Trophoblast cell (in vitro differentiated cells and primary cell): ENCODE measurements around the gene USP44.
"Not testable (repeated sequence)": the region's sequence is repeated elsewhere in the genome, so short reads cannot be mapped to it uniquely, and the experiment has no call there.

ENCODE experiments used
- DNase-seq, 2 donors: peaks; one replicate each; pipeline ENCODE4 v3.0.0-alpha.2; 2016
- H2AFZ ChIP-seq: 2 replicates; pipeline ENCODE4 v1.6.1; 2013; ENCODE audit warnings: low read length, moderate library complexity, mild to moderate bottlenecking; ENCODE audit not compliant: insufficient read depth, poor library complexity
- H2AK5ac ChIP-seq: 2 replicates; pipeline ENCODE4 v1.6.1; 2013; ENCODE audit warnings: mild to moderate bottlenecking, low read length
- H2BK120ac ChIP-seq: 2 replicates; pipeline ENCODE4 v1.6.1; 2013; ENCODE audit warnings: low read length, mild to moderate bottlenecking, moderate library complexity; ENCODE audit not compliant: insufficient read depth, poor library complexity
- H2BK12ac ChIP-seq: 2 replicates; pipeline ENCODE4 v1.6.1; 2013; ENCODE audit warnings: mild to moderate bottlenecking, low read length, moderate library complexity
- H2BK5ac ChIP-seq: 2 replicates; pipeline ENCODE4 v1.6.1; 2013; ENCODE audit warnings: low read length, low read depth, moderate library complexity, mild to moderate bottlenecking; ENCODE audit not compliant: poor library complexity
- H3K14ac ChIP-seq: 2 replicates; pipeline ENCODE4 v1.6.1; 2013; ENCODE audit warnings: mild to moderate bottlenecking, low read length
- H3K18ac ChIP-seq: 2 replicates; pipeline ENCODE4 v1.6.1; 2013; ENCODE audit warnings: mild to moderate bottlenecking, low read length
- H3K23ac ChIP-seq: 2 replicates; pipeline ENCODE4 v1.6.1; 2013; ENCODE audit warnings: low read length
- H3K27ac ChIP-seq: 2 replicates; pipeline ENCODE4 v1.5.1; 2013; ENCODE audit warnings: low read depth, mild to moderate bottlenecking, inconsistent platforms, low read length, moderate library complexity
- H3K27me3 ChIP-seq: 2 replicates; pipeline ENCODE4 v1.6.1; 2013; ENCODE audit warnings: inconsistent platforms, mild to moderate bottlenecking, low read length, moderate library complexity; ENCODE audit not compliant: insufficient read depth
- H3K36me3 ChIP-seq, 2 experiments: 1 replicate in 1 of 2; 2 replicates in 1 of 2; pipeline ENCODE4 v1.6.1; 2013; ENCODE audit warnings: low read length in 2 of 2, mild to moderate bottlenecking in 2 of 2, moderate library complexity in 1 of 2; ENCODE audit not compliant: insufficient read depth in 2 of 2, control insufficient read depth in 1 of 2
- H3K4ac ChIP-seq: 2 replicates; pipeline ENCODE4 v1.6.1; 2013; ENCODE audit warnings: low read depth, mild to moderate bottlenecking, low read length, moderate library complexity
- H3K4me1 ChIP-seq, 2 experiments: 1 replicate in 1 of 2; 2 replicates in 1 of 2; pipeline ENCODE4 v1.6.1; 2013; ENCODE audit warnings: low read length in 2 of 2, mild to moderate bottlenecking in 2 of 2, moderate library complexity in 1 of 2; ENCODE audit not compliant: insufficient read depth in 2 of 2, control insufficient read depth in 1 of 2
- H3K4me2 ChIP-seq: 2 replicates; pipeline ENCODE4 v1.6.1; 2013; ENCODE audit warnings: inconsistent platforms, mild to moderate bottlenecking, low read length, moderate library complexity
- H3K4me3 ChIP-seq: 2 replicates; pipeline ENCODE4 v1.5.1; 2013; ENCODE audit warnings: mild to moderate bottlenecking, low read depth, low read length, inconsistent platforms
- H3K79me1 ChIP-seq: one replicate; pipeline ENCODE4 v1.6.1; 2013; ENCODE audit warnings: low read length
- H3K79me2 ChIP-seq: 2 replicates; pipeline ENCODE4 v1.6.1; 2013; ENCODE audit warnings: low read length, mild to moderate bottlenecking; ENCODE audit not compliant: control insufficient read depth, insufficient read depth, poor library complexity
- H3K9ac ChIP-seq: 2 replicates; pipeline ENCODE4 v1.6.1; 2013; ENCODE audit warnings: mild to moderate bottlenecking, low read length
- H3K9me3 ChIP-seq: 2 replicates; pipeline ENCODE4 v1.6.1; 2013; ENCODE audit warnings: low read depth, mild to moderate bottlenecking, control low read depth, inconsistent platforms, low read length; ENCODE audit not compliant: insufficient read depth
- H4K12ac ChIP-seq: 2 replicates; pipeline ENCODE4 v1.6.1; 2013; ENCODE audit warnings: low read depth, mild to moderate bottlenecking, low read length, moderate library complexity
- H4K8ac ChIP-seq: 2 replicates; pipeline ENCODE4 v1.6.1; 2013; ENCODE audit warnings: low read depth, mild to moderate bottlenecking, low read length, moderate library complexity
- H4K91ac ChIP-seq: one replicate; pipeline ENCODE4 v1.6.1; 2013; ENCODE audit warnings: low read depth, mild to moderate bottlenecking, low read length, moderate library complexity
- WGBS: extraction: QIAGEN DNeasy Blood & Tissue Kit; methylation state at CpG from one replicate; pipeline ENCODE4 v1.1.7; 2013; ENCODE audit warnings: missing lambda C conversion rate; ENCODE audit not compliant: insufficient read length, insufficient coverage; ENCODE audit errors: extremely low coverage; 5-methylcytosine and 5-hydroxymethylcytosine counted together

Gene USP44

GRCh38 chr12:95484524-95484923 lies 66.8 kb downstream of the USP44 start:
- no peaks in the 10 kb centered on the region for H3K79me1 ChIP-seq
- H3K27me3 ChIP-seq, result no peaks in the 10 kb centered on the region
- H2BK12ac ChIP-seq, result no peak overlapping the region
- no peaks in the 10 kb centered on the region for H3K4me1 ChIP-seq
- no peak overlapping the region for H2AK5ac ChIP-seq
- no peak overlapping the region for H3K18ac ChIP-seq
- H3K4ac ChIP-seq, result no peak overlapping the region
- no peaks in the 10 kb centered on the region for H3K79me2 ChIP-seq
- H3K27ac ChIP-seq, result no peak overlapping the region
- H4K12ac ChIP-seq, result no peak overlapping the region
- peaks cover 6 to 7% of the 10 kb centered on the region in 2 experiments for H3K36me3 ChIP-seq
- no peak for DNase-seq
- no peak overlapping the region for H3K4me2 ChIP-seq
- H4K91ac ChIP-seq, result no peak overlapping the region
- H3K4me3 ChIP-seq, result no peak overlapping the region
- H3K9ac ChIP-seq, result no peak overlapping the region
- H3K9me3 ChIP-seq, result no peaks in the 10 kb centered on the region
- no peak overlapping the region for H3K23ac ChIP-seq
- no peak overlapping the region for H2AFZ ChIP-seq
- H3K14ac ChIP-seq, result no peak overlapping the region
- no peak overlapping the region for H2BK120ac ChIP-seq
- H4K8ac ChIP-seq, result no peak overlapping the region
- H2BK5ac ChIP-seq, result no peak overlapping the region

DNA sequence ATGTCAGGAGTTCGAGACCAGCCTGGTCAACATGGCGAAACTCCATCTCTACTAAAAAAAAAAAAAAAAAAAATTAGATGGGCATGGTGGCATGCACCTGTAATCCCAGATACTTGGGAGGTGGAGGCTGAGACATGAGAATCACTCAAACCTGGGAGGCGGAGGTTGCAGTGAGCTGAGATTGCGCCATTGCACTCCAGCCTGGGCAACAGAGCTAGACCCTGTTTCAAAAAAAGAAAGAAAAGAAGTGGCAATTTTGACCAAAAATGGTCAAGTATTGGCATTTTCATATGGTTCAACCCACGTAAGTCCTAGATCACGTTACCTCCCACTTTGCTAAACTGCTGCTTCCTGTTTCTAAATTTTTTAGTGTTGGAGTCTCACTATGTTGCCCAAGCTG lies 68.7 kb downstream of the USP44 start:
- H2AK5ac ChIP-seq, DNase-seq, H4K8ac ChIP-seq, H3K4me3 ChIP-seq, H3K79me2 ChIP-seq, H2BK120ac ChIP-seq, H2BK12ac ChIP-seq, H3K4me2 ChIP-seq, H2AFZ ChIP-seq, H3K23ac ChIP-seq, H3K27ac ChIP-seq, H3K79me1 ChIP-seq, H3K9ac ChIP-seq, H4K91ac ChIP-seq, H3K27me3 ChIP-seq, H3K9me3 ChIP-seq, H3K4ac ChIP-seq, H2BK5ac ChIP-seq, H4K12ac ChIP-seq, H3K14ac ChIP-seq, H3K4me1 ChIP-seq, H3K18ac ChIP-seq: not testable (repeated sequence)
- WGBS, result no CpG with 5 or more reads among the region's 6 CpGs
- peaks cover 6 to 15% of the 10 kb centered on the region in 2 experiments for H3K36me3 ChIP-seq

- Histone ChIP-seq H3K27ac (no peak overlapping the region), H3K9me3 (no peaks in the 10 kb centered on the region), H3K9ac (no peak overlapping the region), H2BK12ac (no peak overlapping the region), H2AFZ (no peak overlapping the region), H4K12ac (no peak overlapping the region), H4K91ac (no peak overlapping the region), H3K4ac (no peak overlapping the region), H2BK120ac (no peak overlapping the region), H3K79me2 (peaks cover 2% of the 10 kb centered on the region), H4K8ac (no peak overlapping the region), H3K27me3 (no peaks in the 10 kb centered on the region), H3K14ac (no peak overlapping the region), H3K23ac (no peak overlapping the region), H3K4me2 (no peak overlapping the region), H3K4me1 (no peaks in the 10 kb centered on the region), H3K36me3 (peaks cover 6 to 18% of the 10 kb centered on the region in 2 experiments), H3K79me1 (no peaks in the 10 kb centered on the region), H2AK5ac (no peak overlapping the region), H3K4me3 (no peak overlapping the region), H3K18ac (no peak overlapping the region), H2BK5ac (no peak overlapping the region)
- WGBS, result no CpG with 5 or more reads among the region's 7 CpGs
- no peak for DNase-seq
Observed at GRCh38 chr12:95481888-95482287, 69.4 kb downstream of the USP44 start.

GRCh38 chr12:95481072-95481471 lies 70.2 kb downstream of the USP44 start:
- peaks cover 2% of the 10 kb centered on the region for H3K79me2 ChIP-seq
- no peak overlapping the region for H3K4me3 ChIP-seq
- peaks cover 4 to 17% of the 10 kb centered on the region in 2 experiments for H3K36me3 ChIP-seq
- no CpG with 5 or more reads among the region's 3 CpGs for WGBS
- H3K4ac ChIP-seq, result no peak overlapping the region
- no peak overlapping the region for H4K91ac ChIP-seq
- H3K4me2 ChIP-seq, result no peak overlapping the region
- H3K23ac ChIP-seq, result no peak overlapping the region
- H3K79me1 ChIP-seq, result no peaks in the 10 kb centered on the region
- H3K14ac ChIP-seq, result no peak overlapping the region
- H2BK120ac ChIP-seq, result no peak overlapping the region
- H2AK5ac ChIP-seq, result no peak overlapping the region
- no peak overlapping the region for H3K18ac ChIP-seq
- no peak overlapping the region for H4K12ac ChIP-seq
- H3K4me1 ChIP-seq, result no peaks in the 10 kb centered on the region
- no peak overlapping the region for H3K9ac ChIP-seq
- H2BK5ac ChIP-seq, result no peak overlapping the region
- no peak overlapping the region for H3K27ac ChIP-seq
- H4K8ac ChIP-seq, result no peak overlapping the region
- H3K27me3 ChIP-seq, result no peaks in the 10 kb centered on the region
- H3K9me3 ChIP-seq, result no peaks in the 10 kb centered on the region
- no peak overlapping the region for H2AFZ ChIP-seq
- H2BK12ac ChIP-seq, result no peak overlapping the region
- DNase-seq, result no peak
